Neuronal stem cell (in vitro differentiated cells): ENCODE data around the gene GGACT.
"Not testable (repeated sequence)": the region's sequence is repeated elsewhere in the genome, so short reads cannot be mapped to it uniquely, and the experiment has no call there.

Experiments used
- DNase-seq: peaks from one replicate; pipeline ENCODE4 v3.0.0-alpha.2; 2013; ENCODE audit warnings: low spot score
- H2AFZ ChIP-seq: one replicate; pipeline ENCODE4 v1.6.1; 2013; ENCODE audit warnings: mild to moderate bottlenecking, low read length, inconsistent platforms
- H2AK5ac ChIP-seq: 2 replicates; pipeline ENCODE4 v1.6.1; 2013; ENCODE audit warnings: low read depth, mild to moderate bottlenecking, inconsistent platforms, low read length, moderate library complexity, mixed read lengths
- H2BK120ac ChIP-seq: 2 replicates; pipeline ENCODE4 v1.6.1; 2013; ENCODE audit warnings: low read depth, mild to moderate bottlenecking, inconsistent platforms, low read length, moderate library complexity, mixed read lengths
- H2BK12ac ChIP-seq: one replicate; pipeline ENCODE4 v1.6.1; 2013; ENCODE audit warnings: low read length, inconsistent platforms
- H2BK15ac ChIP-seq: 2 replicates; pipeline ENCODE4 v1.6.1; 2013; ENCODE audit warnings: mild to moderate bottlenecking, low read length, inconsistent platforms, mixed read lengths
- H2BK5ac ChIP-seq: one replicate; pipeline ENCODE4 v1.6.1; 2013; ENCODE audit warnings: inconsistent platforms, mild to moderate bottlenecking, low read length, moderate library complexity
- H3K14ac ChIP-seq: one replicate; pipeline ENCODE4 v1.6.1; 2013; ENCODE audit warnings: low read length, inconsistent platforms
- H3K18ac ChIP-seq: 2 replicates; pipeline ENCODE4 v1.6.1; 2013; ENCODE audit warnings: low read length, inconsistent platforms
- H3K23ac ChIP-seq: 2 replicates; pipeline ENCODE4 v1.6.1; 2013; ENCODE audit warnings: low read depth, mild to moderate bottlenecking, mixed read lengths, low read length, inconsistent platforms; ENCODE audit not compliant: poor library complexity
- H3K27ac ChIP-seq: replicated peaks from 3 replicates; pipeline ENCODE4 v1.5.1; 2013; ENCODE audit warnings: low read length, inconsistent platforms
- H3K27me3 ChIP-seq, 3 experiments: 2 replicates each; pipeline ENCODE4 v1.6.1; 2013; ENCODE audit warnings: low read length in 3 of 3, mild to moderate bottlenecking in 2 of 3, inconsistent platforms in 1 of 3, low read depth in 1 of 3, mixed read lengths in 1 of 3, moderate library complexity in 1 of 3; ENCODE audit not compliant: control insufficient read depth in 3 of 3, insufficient read depth in 3 of 3
- H3K36me3 ChIP-seq, 2 donors: replicated peaks in 1 of 2; 2 replicates each; pipeline ENCODE4 v1.6.1; 2013; ENCODE audit warnings: low read length in 2 of 2; ENCODE audit not compliant: control insufficient read depth in 2 of 2, insufficient read depth in 2 of 2
- H3K4ac ChIP-seq: 2 replicates; pipeline ENCODE4 v1.6.1; 2013; ENCODE audit warnings: inconsistent platforms, mild to moderate bottlenecking, low read length, moderate library complexity
- H3K4me1 ChIP-seq, 2 donors: 1 replicate in 1 of 2; 2 replicates in 1 of 2; pipeline ENCODE4 v1.6.1; 2013; ENCODE audit warnings: low read length in 2 of 2, low read depth in 1 of 2; ENCODE audit not compliant: control insufficient read depth in 2 of 2, insufficient read depth in 1 of 2
- H3K4me2 ChIP-seq: one replicate; pipeline ENCODE4 v1.6.1; 2013; ENCODE audit warnings: mild to moderate bottlenecking, low read length, inconsistent platforms; ENCODE audit not compliant: insufficient read depth, poor library complexity, severe bottlenecking
- H3K4me3 ChIP-seq, 2 donors: 2 replicates each; pipeline ENCODE4 v1.5.1; 2013; ENCODE audit warnings: low read length in 2 of 2, mild to moderate bottlenecking in 2 of 2, inconsistent platforms in 1 of 2, moderate library complexity in 1 of 2
- H3K79me1 ChIP-seq: one replicate; pipeline ENCODE4 v1.6.1; 2013; ENCODE audit warnings: low read depth, mild to moderate bottlenecking, inconsistent platforms, low read length, moderate library complexity
- H3K9ac ChIP-seq: one replicate; pipeline ENCODE4 v1.6.1; 2013; ENCODE audit warnings: mild to moderate bottlenecking, low read depth, low read length, inconsistent platforms; ENCODE audit not compliant: poor library complexity
- H3K9me3 ChIP-seq, 2 donors: replicated peaks in 1 of 2; 2 replicates each; pipeline versions ENCODE3 to v1.6.1; 2013; ENCODE audit warnings: low read length in 2 of 2, mild to moderate bottlenecking in 2 of 2, inconsistent platforms in 1 of 2, low read depth in 1 of 2, mixed read lengths in 1 of 2, moderate library complexity in 1 of 2; ENCODE audit not compliant: control insufficient read depth in 2 of 2, insufficient read depth in 1 of 2
- H4K8ac ChIP-seq: one replicate; pipeline ENCODE4 v1.6.1; 2013; ENCODE audit warnings: low read depth, mild to moderate bottlenecking, inconsistent platforms, low read length, moderate library complexity
- H4K91ac ChIP-seq: one replicate; pipeline ENCODE4 v1.6.1; 2013; ENCODE audit warnings: low read length, low read depth, mild to moderate bottlenecking, inconsistent platforms; ENCODE audit not compliant: poor library complexity
- WGBS, 2 donors: extraction: QIAGEN DNeasy Blood & Tissue Kit; methylation state at CpG; one replicate each; pipeline ENCODE4 v1.1.7; 2013; ENCODE audit warnings: missing lambda C conversion rate in 2 of 2, mixed read lengths in 1 of 2; ENCODE audit not compliant: insufficient read length in 2 of 2, insufficient replicate concordance in 1 of 2; ENCODE audit errors: extremely low coverage in 2 of 2; 5-methylcytosine and 5-hydroxymethylcytosine counted together

The GGACT gene

DNA sequence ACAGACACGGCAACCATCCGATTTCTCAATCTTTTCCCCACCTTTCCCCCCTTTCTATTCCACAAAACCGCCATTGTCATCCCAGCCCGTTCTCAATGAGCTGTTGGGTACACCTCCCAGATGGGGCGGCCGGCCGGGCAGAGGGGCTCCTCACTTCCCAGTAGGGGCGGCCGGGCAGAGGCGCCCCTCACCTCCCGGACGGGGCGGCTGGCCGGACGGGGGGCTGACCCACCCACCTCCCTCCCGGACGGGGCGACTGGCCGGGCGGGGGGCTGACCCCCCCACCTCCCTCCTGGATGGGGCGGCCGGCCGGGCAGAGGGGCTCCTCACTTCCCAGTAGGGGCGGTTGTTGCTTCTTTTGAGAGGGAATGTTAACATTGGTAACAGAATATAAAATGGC is 30.3 kb upstream of the GGACT start:
- H3K23ac ChIP-seq, H2BK15ac ChIP-seq, H4K91ac ChIP-seq, H2BK5ac ChIP-seq, H3K4ac ChIP-seq, H3K4me3 ChIP-seq, H2AFZ ChIP-seq, DNase-seq, H3K18ac ChIP-seq, H2AK5ac ChIP-seq, H3K4me2 ChIP-seq, H3K4me1 ChIP-seq, H2BK120ac ChIP-seq, H2BK12ac ChIP-seq, H3K14ac ChIP-seq, H3K79me1 ChIP-seq, H4K8ac ChIP-seq, H3K27ac ChIP-seq, H3K9ac ChIP-seq, H3K27me3 ChIP-seq: not testable (repeated sequence)
- WGBS, 2 donors, result no CpG with 5 or more reads among the region's 24 CpGs
- Histone ChIP-seq H3K9me3 (peaks cover 6 to 34% of the 10 kb centered on the region in 2 donors), H3K36me3 (peaks cover 10 to 44% of the 10 kb centered on the region in 2 donors)

DNA sequence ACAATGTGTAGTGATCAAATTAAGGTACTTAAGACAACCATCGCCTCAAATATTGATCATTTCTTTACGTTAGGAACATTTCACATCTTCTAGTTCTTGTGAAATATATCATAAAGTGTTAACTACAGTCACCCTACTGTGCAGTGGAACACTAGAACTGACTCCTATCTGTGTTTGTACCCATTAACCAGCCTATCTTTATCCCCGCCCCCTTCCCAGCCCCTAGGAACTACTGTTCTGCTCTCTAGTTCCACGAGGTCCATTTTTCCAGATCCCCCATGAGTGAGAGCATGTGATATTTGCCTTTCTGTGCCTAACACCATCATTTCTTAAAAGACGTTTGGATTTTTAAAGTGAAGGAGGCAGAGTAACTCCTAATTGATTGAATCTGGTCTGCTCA is 24.4 kb upstream of the GGACT start:
- WGBS, 2 donors, result no CpG with 5 or more reads among the region's 5 CpGs
- Histone ChIP-seq H3K4me3 (no peak overlapping the region), H3K27me3 (no peaks in the 10 kb centered on the region)

DNA sequence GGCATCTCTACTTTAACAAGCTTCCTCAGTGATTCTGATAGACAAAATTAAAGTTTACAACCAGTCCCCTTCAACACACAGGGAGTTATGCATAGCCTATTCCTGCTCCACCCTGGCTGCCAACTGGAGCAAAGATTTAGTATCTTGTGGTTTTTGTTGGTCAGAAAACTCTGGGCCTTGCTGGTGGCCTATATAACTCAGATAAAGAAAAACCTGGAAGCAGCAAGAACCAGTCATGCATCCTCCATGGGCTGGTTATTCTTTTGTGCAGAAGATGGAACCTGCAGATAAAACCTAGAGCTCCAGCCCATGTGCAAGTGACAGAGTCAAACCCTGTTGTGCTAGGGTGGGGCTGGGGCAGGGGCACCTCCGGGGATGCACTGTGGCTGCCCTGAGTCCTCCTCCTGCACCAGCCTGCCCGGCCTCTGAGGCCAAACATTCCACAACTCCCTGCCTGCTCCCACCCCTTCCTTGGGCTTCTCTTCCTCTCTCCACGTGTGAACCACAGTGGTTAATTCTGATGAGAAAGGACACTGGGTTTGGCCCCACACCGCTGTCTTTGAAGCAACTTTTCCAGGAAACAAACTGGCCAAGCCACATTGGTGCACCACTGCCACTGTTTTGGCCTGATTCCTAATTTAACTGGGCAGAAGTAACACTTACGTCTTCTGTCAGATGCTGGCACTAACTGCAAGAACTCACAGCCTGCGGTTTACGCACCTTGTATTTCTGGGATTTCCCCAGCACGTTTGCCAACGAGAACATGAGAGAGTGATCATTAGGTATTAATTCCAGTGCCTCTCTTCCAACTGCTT is 23.3 kb upstream of the GGACT start:
- H2AFZ ChIP-seq, result no peak overlapping the region
- no CpG with 5 or more reads among the region's 9 CpGs for WGBS, 2 donors
- DNase-seq, result no peak

More for the DNA sequence above, 24.4 kb upstream of the GGACT start:
- no peak overlapping the region for H2BK12ac ChIP-seq
- H3K14ac ChIP-seq, result no peak overlapping the region
- H2AK5ac ChIP-seq, result no peak overlapping the region
- H2BK120ac ChIP-seq, result no peak overlapping the region
- no peak overlapping the region for H4K8ac ChIP-seq
- H2BK15ac ChIP-seq, result no peak overlapping the region
- no peak overlapping the region for H4K91ac ChIP-seq
- no peak for DNase-seq
- no peak overlapping the region for H2BK5ac ChIP-seq
- peaks cover 0 to 1% of the 10 kb centered on the region in 2 donors for H3K4me1 ChIP-seq
- no peaks in the 10 kb centered on the region for H3K79me1 ChIP-seq
- H3K4ac ChIP-seq, result no peak overlapping the region
- H3K36me3 ChIP-seq, result peaks cover 5 to 46% of the 10 kb centered on the region in 2 donors
- no peak overlapping the region for H2AFZ ChIP-seq
- no peak overlapping the region for H3K18ac ChIP-seq
- no peak overlapping the region for H3K9ac ChIP-seq
- H3K23ac ChIP-seq, result no peak overlapping the region
- H3K27ac ChIP-seq, result no peak overlapping the region
- H3K4me2 ChIP-seq, result no peak overlapping the region
- H3K9me3 ChIP-seq, result peaks cover under 1 to 9% of the 10 kb centered on the region in 2 donors

DNA sequence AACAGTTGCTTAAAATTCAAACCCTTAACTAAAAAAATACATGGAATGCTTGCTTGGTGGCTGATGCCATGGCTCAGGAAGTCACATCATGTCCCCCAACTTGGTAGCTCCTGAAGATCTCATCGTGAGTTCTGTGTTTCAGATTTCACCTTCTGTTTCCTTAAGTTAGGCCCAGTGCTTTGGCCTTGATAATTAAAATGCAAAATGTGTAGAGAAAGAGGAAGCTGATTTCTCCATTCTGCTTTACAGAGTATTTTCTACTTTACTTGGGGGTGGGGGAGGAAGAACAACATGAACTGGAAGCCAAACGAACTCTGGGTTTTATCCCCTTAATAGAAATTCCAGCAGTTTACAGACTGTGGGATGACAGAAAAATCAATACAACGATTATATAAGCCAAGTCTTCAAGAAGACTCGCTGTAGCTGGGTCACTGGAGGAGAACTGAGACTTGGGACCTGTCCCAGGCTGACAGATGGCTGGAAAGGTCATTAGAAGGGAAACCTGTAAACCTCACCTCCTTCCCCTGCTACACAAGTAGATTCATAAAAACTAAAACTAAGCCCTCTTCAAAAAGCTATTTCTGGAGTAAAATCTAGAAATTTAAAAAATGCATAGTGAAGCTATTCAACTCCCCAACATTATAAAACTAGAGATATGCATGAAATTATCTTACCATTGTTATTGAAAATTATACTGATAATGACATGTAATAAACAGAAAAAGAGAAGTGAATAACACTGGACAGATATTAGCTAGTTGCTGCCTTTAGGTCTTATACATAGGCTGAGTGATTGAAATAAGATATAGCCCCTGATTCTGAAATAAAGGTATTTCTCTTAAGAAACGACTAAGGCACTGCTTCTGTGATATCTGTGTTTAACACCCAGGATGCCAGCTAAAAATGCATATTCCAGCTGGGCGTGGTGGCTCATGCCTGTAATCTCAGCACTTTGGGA is 22.1 kb upstream of the GGACT start:
- no peak for DNase-seq
- no peak overlapping the region for H4K8ac ChIP-seq
- no peak overlapping the region for H2BK120ac ChIP-seq
- no peak overlapping the region for H3K18ac ChIP-seq
- H3K14ac ChIP-seq, result no peak overlapping the region
- H3K4ac ChIP-seq, result no peak overlapping the region
- H2AFZ ChIP-seq, result no peak overlapping the region
- no peak overlapping the region for H4K91ac ChIP-seq
- H2BK12ac ChIP-seq, result no peak overlapping the region
- H3K4me3 ChIP-seq, result no peak overlapping the region
- H2AK5ac ChIP-seq, result no peak overlapping the region
- no CpG with 5 or more reads among the region's 6 CpGs for WGBS, 2 donors
- no peaks in the 10 kb centered on the region for H3K9me3 ChIP-seq
- peaks cover 5 to 61% of the 10 kb centered on the region in 2 donors for H3K36me3 ChIP-seq
- H3K9ac ChIP-seq, result no peak overlapping the region
- peaks cover 0 to 1% of the 10 kb centered on the region in 2 donors for H3K4me1 ChIP-seq
- no peaks in the 10 kb centered on the region for H3K79me1 ChIP-seq
- no peaks in the 10 kb centered on the region for H3K27me3 ChIP-seq
- no peak overlapping the region for H3K4me2 ChIP-seq
- H3K27ac ChIP-seq, result no peak overlapping the region
- no peak overlapping the region for H3K23ac ChIP-seq
- H2BK5ac ChIP-seq, result no peak overlapping the region
- no peak overlapping the region for H2BK15ac ChIP-seq

More for the DNA sequence above, 23.3 kb upstream of the GGACT start:
- Histone ChIP-seq H3K4ac (no peak overlapping the region), H3K79me1 (no peaks in the 10 kb centered on the region), H2BK5ac (no peak overlapping the region), H2BK15ac (no peak overlapping the region), H2AK5ac (no peak overlapping the region), H3K27me3 (no peaks in the 10 kb centered on the region), H3K4me2 (no peak overlapping the region), H3K36me3 (peaks cover 5 to 53% of the 10 kb centered on the region in 2 donors), H3K14ac (no peak overlapping the region), H3K27ac (no peak overlapping the region), H3K9ac (no peak overlapping the region), H4K91ac (no peak overlapping the region), H2BK12ac (no peak overlapping the region), H3K18ac (no peak overlapping the region), H3K9me3 (no peaks in the 10 kb centered on the region), H3K23ac (no peak overlapping the region), H4K8ac (no peak overlapping the region), H3K4me3 (no peak overlapping the region), H2BK120ac (no peak overlapping the region), H3K4me1 (peaks cover 0 to 1% of the 10 kb centered on the region in 2 donors)
